ENCODE data around the gene NRXN3. TPM values are rescaled to one million over a fixed set of nuclear protein-coding genes. Genes with fewer than 3 reads are reported as not detected.

The NRXN3 gene
- total and polyA plus RNA-seq, 2 donors (not counting 1 experiment from before 2014, with no cell fraction given): not detected

- Mint-ChIP-seq H3K4me3 (no peak overlapping the region), H3K9me3 (ENCODE audit: insufficient read depth) (peaks cover 3% of the 10 kb centered on the region), H3K27ac (no peak overlapping the region), H3K4me1 (no peaks in the 10 kb centered on the region), H3K27me3 (no peaks in the 10 kb centered on the region)
- TF ChIP-seq CTCF (IDR thresholded peaks at IDR 0.05): no peak
- no peak for TF ChIP-seq EZH2 (IDR thresholded peaks at IDR 0.05; ENCODE audit: borderline replicate concordance, insufficient read depth, low read depth, low read length, poor library complexity, severe bottlenecking)
- intact Hi-C loops (cut with micrococcal nuclease): no loop called here
- CTCF ChIA-PET: no interaction called here
- Histone ChIP-seq H3K4me3 (ENCODE audit: control extremely low read depth in 1 of 5, extremely low read depth in 1 of 5, insufficient read depth in 1 of 5, low read depth in 2 of 5, low read length in 4 of 5) (no peak overlapping the region), H3K27ac (ENCODE audit: low read length in 2 of 2) (no peak overlapping the region), H3K9ac (ENCODE audit: low read length) (no peak overlapping the region), H3K36me3 (replicated peaks in 1 of 2; ENCODE audit: control extremely low read depth in 1 of 2, control insufficient read depth in 1 of 2, extremely low read depth in 1 of 2, insufficient read depth in 2 of 2, low read length in 1 of 2) (no peaks in the 10 kb centered on the region), H3K4me1 (ENCODE audit: control insufficient read depth in 2 of 2, insufficient read depth in 2 of 2, low read length in 2 of 2) (no peaks in the 10 kb centered on the region), H2AFZ (ENCODE audit: insufficient read depth, low read depth, low read length, poor library complexity, severe bottlenecking) (no peak overlapping the region), H3K79me2 (ENCODE audit: control insufficient read depth, insufficient read depth, low read length) (no peaks in the 10 kb centered on the region), H4K20me1 (ENCODE audit: control insufficient read depth, insufficient read depth, low read length, poor library complexity, severe bottlenecking) (no peaks in the 10 kb centered on the region), H3K4me2 (replicated peaks; ENCODE audit: low read depth, low read length, poor library complexity, severe bottlenecking) (no peak overlapping the region), H3K9me3 (ENCODE audit: control extremely low read depth in 1 of 3, control insufficient read depth in 2 of 3, insufficient read depth in 1 of 3, low read length in 2 of 3) (no peaks in the 10 kb centered on the region), H3K27me3 (replicated peaks in 1 of 4; ENCODE audit: control extremely low read depth in 1 of 4, control insufficient read depth in 3 of 4, insufficient read depth in 4 of 4, low read length in 3 of 4) (no peaks in the 10 kb centered on the region)
- ATAC-seq (ENCODE audit: low read depth) (no peak), DNase-seq (no peak)
- POLR2A ChIA-PET: no interaction called here
- 50% methylated on average over 1 of the region's 6 CpGs for WGBS (ENCODE audit: insufficient coverage)
Observed at GRCh38 chr14:79652513-79653307, 1482.5 kb downstream of the NRXN3 start.

GRCh38 chr14:79656056-79656455 is 1485.9 kb downstream of the NRXN3 start:
- ATAC-seq (ENCODE audit: low read depth): no peak
- intact Hi-C loops (cut with micrococcal nuclease): no loop called here
- 40% methylated on average over 6 of the region's 7 CpGs for WGBS (ENCODE audit: insufficient coverage)
- H3K79me2 ChIP-seq (ENCODE audit: control insufficient read depth, insufficient read depth, low read length): no peaks in the 10 kb centered on the region
- Mint-ChIP-seq H3K9me3 (ENCODE audit: insufficient read depth) (peaks cover 3% of the 10 kb centered on the region), H3K27ac (no peak overlapping the region), H3K4me1 (no peaks in the 10 kb centered on the region), H3K4me3 (no peak overlapping the region), H3K27me3 (no peaks in the 10 kb centered on the region)
- H2AFZ ChIP-seq (ENCODE audit: insufficient read depth, low read depth, low read length, poor library complexity, severe bottlenecking): no peak overlapping the region
- ChIA-PET POLR2A (no interaction called here), CTCF (no interaction called here)
- no peaks in the 10 kb centered on the region for H3K36me3 ChIP-seq (replicated peaks in 1 of 2; ENCODE audit: control extremely low read depth in 1 of 2, control insufficient read depth in 1 of 2, extremely low read depth in 1 of 2, insufficient read depth in 2 of 2, low read length in 1 of 2)
- no peak overlapping the region for H3K9ac ChIP-seq (ENCODE audit: low read length)
- no peak overlapping the region for H3K4me3 ChIP-seq (ENCODE audit: control extremely low read depth in 1 of 5, extremely low read depth in 1 of 5, insufficient read depth in 1 of 5, low read depth in 2 of 5, low read length in 4 of 5)
- no peak overlapping the region for H3K4me2 ChIP-seq (replicated peaks; ENCODE audit: low read depth, low read length, poor library complexity, severe bottlenecking)
- no peaks in the 10 kb centered on the region for H3K9me3 ChIP-seq (ENCODE audit: control extremely low read depth in 1 of 3, control insufficient read depth in 2 of 3, insufficient read depth in 1 of 3, low read length in 2 of 3)
- H3K27me3 ChIP-seq (replicated peaks in 1 of 4; ENCODE audit: control extremely low read depth in 1 of 4, control insufficient read depth in 3 of 4, insufficient read depth in 4 of 4, low read length in 3 of 4): no peaks in the 10 kb centered on the region
- TF ChIP-seq CTCF (IDR thresholded peaks at IDR 0.05) (no peak), EZH2 (IDR thresholded peaks at IDR 0.05; ENCODE audit: borderline replicate concordance, insufficient read depth, low read depth, low read length, poor library complexity, severe bottlenecking) (no peak)
- no peak overlapping the region for H3K27ac ChIP-seq (ENCODE audit: low read length in 2 of 2)
- H3K4me1 ChIP-seq (ENCODE audit: control insufficient read depth in 2 of 2, insufficient read depth in 2 of 2, low read length in 2 of 2): no peaks in the 10 kb centered on the region
- no peak for DNase-seq
- no peaks in the 10 kb centered on the region for H4K20me1 ChIP-seq (ENCODE audit: control insufficient read depth, insufficient read depth, low read length, poor library complexity, severe bottlenecking)
